Dedifferentiated amniotic fluid mesenchymal stem cell (primary cell): ENCODE data around the gene PREB.

Source experiments
- DNase-seq: peaks from one replicate; pipeline ENCODE4 v3.0.0-alpha.2; 2016; ENCODE audit errors: extremely low spot score

PREB gene

GRCh38 chr2:27152796-27153464, 18.5 kb upstream of the PREB start:
- DNase-seq: no peak

DNA sequence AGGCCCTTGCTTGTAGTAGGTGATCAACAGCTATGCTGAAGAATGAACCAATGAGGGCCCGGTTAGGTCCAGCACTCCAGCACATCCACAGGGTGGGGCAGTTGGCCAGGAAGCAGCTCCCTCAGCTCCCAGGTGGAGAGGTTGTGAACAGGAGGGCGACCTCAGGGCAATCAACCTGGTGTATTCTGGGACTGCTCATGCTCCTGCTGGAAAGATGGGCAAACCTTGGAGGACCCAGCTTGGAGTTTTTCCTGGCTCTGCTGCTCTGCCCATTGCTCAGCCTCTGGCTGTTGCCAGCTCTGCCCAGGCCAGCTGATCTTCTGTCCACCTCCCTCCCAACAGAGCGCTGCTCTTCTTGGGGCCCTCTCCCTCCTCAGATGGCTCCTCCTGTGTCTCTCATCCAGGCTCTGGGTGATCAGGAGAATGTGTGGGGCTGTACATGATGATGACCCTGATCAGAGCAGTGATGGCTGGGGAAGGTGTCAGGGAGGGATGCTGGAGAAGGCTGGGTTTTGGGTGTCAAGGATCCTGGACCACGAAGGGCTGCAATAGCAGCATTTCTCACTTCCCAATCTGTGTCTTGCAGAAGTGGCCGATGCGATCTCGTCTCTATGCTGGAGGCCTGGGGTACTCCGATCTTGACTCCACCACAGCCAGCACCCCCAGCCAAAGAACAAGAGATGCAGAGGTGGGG, 17.8 kb upstream of the PREB start:
- DNase-seq: no peak

GRCh38 chr2:27150639-27151230, 16.3 kb upstream of the PREB start:
- no peak for DNase-seq

DNA sequence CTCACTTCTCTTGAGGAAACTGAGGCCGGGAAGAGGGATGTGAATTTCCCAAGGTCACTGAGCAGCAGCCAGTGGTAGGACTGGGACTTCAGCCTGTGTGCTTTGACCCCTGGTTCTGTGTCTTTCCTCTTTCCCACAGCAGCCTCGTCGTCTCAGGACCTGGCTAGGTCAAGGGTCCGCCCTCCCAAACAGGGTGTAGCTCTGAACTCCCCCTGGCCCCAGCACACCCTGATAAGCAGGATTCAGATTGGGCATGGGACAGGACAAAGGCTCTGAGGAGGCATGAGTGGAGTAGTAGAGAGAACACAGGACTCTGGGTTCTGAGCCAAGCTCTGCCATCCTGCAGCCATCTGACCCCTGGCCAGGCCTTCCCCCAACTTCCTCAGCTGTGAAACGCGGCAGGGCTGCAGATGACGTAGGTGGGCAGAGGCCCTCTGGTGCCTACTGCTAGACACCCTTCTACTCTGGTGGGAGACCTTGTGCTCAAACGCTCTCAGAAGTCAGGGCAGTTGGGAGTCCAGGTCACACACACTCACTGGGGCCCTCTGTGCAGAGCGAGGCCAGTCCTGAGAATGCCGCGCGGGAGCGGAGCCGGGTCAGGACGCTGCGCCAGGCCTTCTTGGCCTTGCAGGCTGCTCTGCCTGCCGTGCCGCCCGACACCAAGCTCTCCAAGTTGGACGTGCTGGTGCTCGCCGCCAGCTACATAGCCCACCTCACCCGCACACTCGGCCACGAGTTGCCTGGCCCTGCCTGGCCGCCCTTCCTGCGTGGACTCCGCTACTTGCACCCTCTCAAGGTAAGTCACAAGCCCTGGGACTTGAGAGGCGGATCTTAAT, 15.4 kb upstream of the PREB start:
- no peak for DNase-seq

- no peak for DNase-seq
Measured at GRCh38 chr2:27148801-27149439, 14.5 kb upstream of the PREB start, which contains the start of gene TCF23. Gene TCF23 (plus strand): TSS chr2:27149004. CDS start chr2:27149134, 130 bp downstream.

- no peak for DNase-seq
Measured at GRCh38 chr2:27147935-27148334, 13.5 kb upstream of the PREB start.

GRCh38 chr2:27145682-27146081, 11.2 kb upstream of the PREB start:
- no peak for DNase-seq

DNA sequence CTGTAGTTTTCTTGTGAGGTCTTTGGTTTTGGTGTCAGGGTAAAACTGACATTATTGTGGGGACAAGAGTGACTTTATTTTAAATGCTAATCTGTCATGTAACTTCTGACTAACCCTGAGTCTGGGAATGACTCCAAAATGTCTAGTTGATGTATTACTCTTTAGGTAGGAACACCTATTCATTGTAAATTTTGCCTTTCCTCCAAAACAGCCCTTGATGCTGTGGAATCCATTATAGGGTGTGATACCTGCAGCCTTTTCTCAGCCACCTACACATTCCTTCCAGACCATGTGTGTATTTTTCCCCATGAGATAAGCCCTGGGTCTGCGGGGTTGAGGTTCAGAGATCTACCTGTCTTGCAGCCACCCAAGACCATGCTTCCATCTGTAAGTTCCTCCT, 8.8 kb upstream of the PREB start:
- DNase-seq: no peak

- DNase-seq: no peak
Measured at GRCh38 chr2:27139310-27139709, 4.9 kb upstream of the PREB start, which contains the start of gene PRR30. Gene PRR30 (minus strand): TSS chr2:27139410. CDS start chr2:27138329, 1,081 bp downstream.

GRCh38 chr2:27138111-27138510, 3.7 kb upstream of the PREB start:
- no peak for DNase-seq

DNA sequence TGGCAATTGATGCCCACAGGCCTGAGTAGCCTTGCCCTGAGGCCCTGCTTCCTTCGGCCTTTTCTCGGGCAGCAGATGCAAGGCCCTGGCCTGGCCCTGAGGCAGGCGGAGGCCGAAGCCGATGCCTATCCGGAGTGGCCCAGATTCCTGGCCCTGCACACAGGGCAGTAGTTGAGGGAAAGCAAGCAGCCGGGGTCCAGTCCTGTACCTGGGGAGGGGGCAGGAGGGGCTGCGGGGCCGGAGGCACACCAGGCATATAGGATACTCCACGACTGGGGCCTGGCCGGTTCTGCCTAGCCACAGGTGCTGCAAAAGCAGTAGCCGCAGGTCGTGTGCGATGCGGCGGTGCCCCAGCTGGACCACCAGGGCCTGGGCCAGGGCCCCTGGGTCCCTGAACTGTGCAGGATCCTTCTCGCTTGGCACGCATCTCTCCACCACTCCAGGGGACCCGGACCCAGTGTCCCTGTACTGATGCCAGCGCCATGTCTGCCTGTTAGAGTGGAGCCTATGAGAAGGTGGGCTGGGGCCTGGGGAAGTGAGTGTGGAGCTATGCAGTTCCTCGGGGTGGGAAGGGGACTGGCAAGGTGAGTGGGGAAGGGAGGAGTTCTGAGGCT, 3.0 kb upstream of the PREB start:
- no peak for DNase-seq

GRCh38 chr2:27136751-27137150, 2.3 kb upstream of the PREB start:
- DNase-seq: no peak

DNA sequence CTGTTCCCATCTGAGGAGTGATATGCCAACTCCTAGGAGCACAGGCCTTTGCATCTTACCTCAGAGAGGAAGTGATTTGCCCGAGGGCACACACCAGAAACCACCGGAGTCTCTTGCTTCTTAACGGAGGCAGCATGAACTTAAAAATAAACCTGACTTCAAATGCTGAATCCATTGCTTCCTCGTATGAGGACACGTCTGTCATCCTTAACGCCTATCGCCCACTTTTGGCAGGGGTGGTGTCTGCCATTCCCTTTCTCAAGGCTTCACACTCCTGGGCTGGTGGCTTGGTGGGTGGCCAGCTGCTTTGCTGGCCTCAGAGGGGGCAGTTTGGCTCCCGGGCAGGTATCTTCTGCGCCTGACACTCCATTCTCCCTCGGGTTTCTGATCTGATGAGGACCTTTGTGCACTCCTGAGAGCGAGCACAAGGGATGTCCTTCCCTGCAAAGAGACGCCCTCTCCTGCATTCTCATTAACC, 1.1 kb upstream of the PREB start:
- DNase-seq: no peak

DNA sequence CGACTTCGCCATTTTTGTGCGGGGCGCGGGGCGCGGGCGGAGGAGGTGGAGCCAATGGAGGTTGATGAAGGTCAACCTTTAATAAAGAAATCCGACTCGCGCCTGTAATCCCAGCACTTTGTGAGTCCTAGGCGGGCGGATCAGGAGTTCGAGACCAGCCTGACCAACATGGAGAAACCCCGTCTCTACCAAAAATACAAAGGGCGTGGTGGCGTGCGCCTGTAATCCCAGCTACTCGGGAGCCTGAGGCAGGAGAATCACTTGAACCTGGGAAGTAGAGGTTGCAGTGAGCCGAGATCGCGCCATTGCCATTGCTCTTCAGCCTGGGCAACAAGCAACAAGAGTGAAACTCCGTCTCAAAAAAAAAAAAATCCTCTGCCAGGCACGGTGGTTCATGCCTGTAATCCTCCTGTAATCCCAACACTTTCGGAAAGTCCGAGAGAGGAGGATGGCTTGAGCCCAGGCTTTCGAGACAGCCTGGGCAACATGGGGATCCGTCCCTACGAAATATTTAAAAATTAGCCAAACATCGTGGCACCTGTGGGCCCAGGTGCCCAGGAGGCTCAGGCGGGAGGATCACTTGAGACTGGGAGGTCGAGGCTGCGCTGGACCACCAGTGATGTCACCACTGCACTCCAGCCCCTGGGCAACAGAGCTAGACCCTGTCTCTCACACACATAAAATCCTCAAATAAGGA, 493 bp upstream of the PREB start:
- DNase-seq: no peak

- no peak for DNase-seq
Measured at GRCh38 chr2:27133195-27133875, 1.1 kb downstream of the PREB start.

- DNase-seq: no peak
Measured at GRCh38 chr2:27131429-27131828, 3.0 kb downstream of the PREB start.

- no peak for DNase-seq
Measured at GRCh38 chr2:27130396-27130795, 4.0 kb downstream of the PREB start.

- no peak for DNase-seq
Measured at GRCh38 chr2:27128668-27129571, 5.5 kb downstream of the PREB start.
